Vagina (tissue), 2 donors: ENCODE results near the gene PNPLA2.

ENCODE experiments used
- CTCF ChIP-seq, 3 experiments: fragments of 450-650 bp in 2 of 3; fragments of 200-600 bp in 1 of 3; sonication (generic) in 1 of 3; IDR thresholded peaks; one replicate each; pipeline ENCODE4 v1.5.1; 2017 to 2019; ENCODE audit warnings: antibody characterized with exemption in 3 of 3, mild to moderate bottlenecking in 2 of 3, moderate library complexity in 2 of 3
- POLR2A ChIP-seq, 2 donors: fragments of 450-650 bp; IDR thresholded peaks; one replicate each; pipeline ENCODE4 v1.6.1; 2017; ENCODE audit warnings: antibody characterized with exemption in 2 of 2, mild to moderate bottlenecking in 2 of 2, moderate library complexity in 2 of 2
- POLR2AphosphoS5 ChIP-seq, 2 donors: sonication (generic); formaldehyde crosslinking; IDR thresholded peaks; one replicate each; pipeline ENCODE4 v1.9.0; 2017; ENCODE audit warnings: antibody characterized with exemption in 2 of 2, mild to moderate bottlenecking in 2 of 2, low read depth in 1 of 2; ENCODE audit not compliant: insufficient read depth in 1 of 2

- TF ChIP-seq CTCF (IDR thresholded peaks at IDR 0.05) (no peak), POLR2A (IDR thresholded peaks at IDR 0.05) (no peak), POLR2AphosphoS5 (IDR thresholded peaks at IDR 0.05; ENCODE audit: insufficient read depth in 1 of 2, low read depth in 1 of 2) (no peak)
These were observed 37.1 kb downstream of the PNPLA2 start for GRCh38 chr11:855796-856195.
